Measurements from ENCODE around the gene KDM4E. TPM values are rescaled to one million over a fixed set of nuclear protein-coding genes. Genes with fewer than 3 reads are reported as not detected.

The KDM4E gene
- total and polyA plus RNA-seq, 10 of the 15 experiments (the other 5 are each of a cell fraction or from before 2014, with no cell fraction given): not detected

DNA sequence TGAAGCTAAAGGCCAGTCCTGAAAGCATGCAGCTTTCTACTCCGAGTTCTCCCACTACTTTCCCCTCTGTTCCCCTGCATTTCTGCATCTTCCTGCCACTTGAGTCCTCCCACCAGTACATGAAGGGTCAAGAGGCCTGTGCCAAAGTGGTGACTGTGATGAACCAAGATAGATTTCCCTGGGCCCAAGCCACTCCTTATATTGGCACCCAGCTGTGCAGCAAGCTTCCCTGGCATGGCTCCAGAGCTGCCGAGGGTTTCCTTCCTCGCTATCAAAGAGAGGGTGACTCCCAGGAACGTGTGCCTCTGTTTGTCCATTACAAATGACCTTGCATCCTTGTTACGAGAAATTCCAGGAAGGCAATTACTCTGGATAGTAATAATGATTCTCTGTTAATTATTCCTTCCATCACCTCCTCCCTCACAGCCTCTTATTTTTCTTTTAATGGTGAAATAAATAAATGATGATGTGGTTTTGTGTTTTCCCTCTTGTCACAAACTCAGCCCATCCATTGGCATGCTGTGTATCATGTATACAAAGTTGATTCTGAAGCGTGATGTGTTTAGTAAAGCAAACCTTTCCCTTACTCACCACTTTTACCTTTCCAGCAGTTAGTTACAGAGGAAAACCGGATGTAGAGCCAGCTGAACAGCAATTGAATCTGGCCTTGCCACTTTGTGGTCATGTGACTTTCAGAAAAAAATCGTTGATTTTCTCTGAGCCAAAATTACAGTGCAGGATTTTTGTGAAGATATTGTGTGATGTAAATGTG lies 49.9 kb downstream of the KDM4E start:
- no peak overlapping the region for H3K4me3 ChIP-seq
- no TSS peak for BruUV-seq (replicated peaks)
- TF ChIP-seq MEF2A (IDR thresholded peaks at IDR 0.05; ENCODE audit: insufficient read depth, low read depth, low read length) (no peak), CREB1 (IDR thresholded peaks at IDR 0.05; ENCODE audit: low read depth) (no peak), RB1 (IDR thresholded peaks at IDR 0.05; ENCODE audit: borderline replicate concordance) (no peak), ZBTB33 (IDR thresholded peaks at IDR 0.05) (no peak), SMARCA5 (IDR thresholded peaks at IDR 0.05) (no peak)
- intact Hi-C loops (cut with micrococcal nuclease; ENCODE audit: unreplicated experiment): no loop called here
- ChIA-PET SMC1A (ENCODE audit: uncharacterized antibody, unreplicated experiment) (interaction anchor here (2.2 to 14.9 kb wide), 3 partner anchors 10 to 75 kb away, joined by 10 to 315 read pairs (median 158); partner anchors contain the start of gene ENDOD1), CTCF (interaction anchor here (1.6 to 14.4 kb wide), 3 partner anchors 8 to 72 kb away, joined by 8 to 459 read pairs (median 9); partner anchors contain the start of genes ENDOD1 and SRSF8), POLR2A (interaction anchor here (11.1 kb wide), 1 partner anchor 16 kb away, joined by 139 read pairs; the partner anchor contains the start of gene ENDOD1), RAD21 (ENCODE audit: unreplicated experiment) (interaction anchor here (8.9 to 11.8 kb wide), 2 partner anchors 18 to 64 kb away, joined by 110 to 244 read pairs; partner anchors contain the start of gene ENDOD1)
- H3K4me1 ChIP-seq (ENCODE audit: control insufficient read depth, insufficient read depth, low read length): 0 out of 2 replicates have a peak, but pooled peaks cover 3% of the 10 kb centered on the region
- peaks cover 2% of the 10 kb centered on the region; the same call in 1 of the 2 replicates for H3K79me2 ChIP-seq (ENCODE audit: control insufficient read depth, insufficient read depth, low read length)
- no peaks in the 10 kb centered on the region for H4K20me1 ChIP-seq (ENCODE audit: control insufficient read depth, insufficient read depth)
- no peak for ATAC-seq
- no peak overlapping the region for H3K9ac ChIP-seq (ENCODE audit: control insufficient read depth, insufficient read depth, low read length)
- H3K27ac ChIP-seq (ENCODE audit: control insufficient read depth, insufficient read depth): no peak overlapping the region
- no peaks in the 10 kb centered on the region for H3K9me3 ChIP-seq (replicated peaks; ENCODE audit: control insufficient read depth, insufficient read depth, low read length)
- no peak overlapping the region for H2AFZ ChIP-seq (ENCODE audit: control insufficient read depth, low read depth, low read length)
- H3K27me3 ChIP-seq (replicated peaks in 1 of 2; ENCODE audit: control insufficient read depth in 2 of 2, insufficient read depth in 2 of 2, low read length in 1 of 2): no peaks in the 10 kb centered on the region
- in situ Hi-C loops (cut with MboI): no loop called here
- no peak overlapping the region for H3K4me2 ChIP-seq (ENCODE audit: control insufficient read depth, insufficient read depth)
- no peak for DNase-seq (ENCODE audit: low read depth, low spot score)
- WGBS (ENCODE audit: insufficient coverage, insufficient replicate concordance, low lambda C conversion rate, missing lambda C conversion rate): 54% methylated on average over 8 of the region's 8 CpGs
- no peak for FAIRE-seq
- 0 out of 4 replicates have a peak, but pooled peaks cover 0 to 4% of the 10 kb centered on the region in 2 experiments for H3K36me3 ChIP-seq (ENCODE audit: control insufficient read depth in 2 of 2, insufficient read depth in 2 of 2, low read length in 1 of 2)

Data from GM12878 (cell line).